Body of pancreas (tissue), 4 donors: ENCODE measurements around the gene TALDO1. TPM values are rescaled to one million over a fixed set of nuclear protein-coding genes. Genes with fewer than 3 reads are reported as not detected.

ENCODE experiments used
- ATAC-seq: fragments of 150-250 bp; one replicate; pipeline ENCODE4 v1.9.1; 2016
- DNase-seq, 4 donors: peaks; one replicate each; pipeline ENCODE4 v3.0.0-alpha.2; 2019
- H3K27ac ChIP-seq, 4 donors: fragments of 200-600 bp; sonication (generic); 1 replicate in 3 of 4; 2 replicates in 1 of 4; pipeline versions ENCODE4 v1.5.1 to v1.6.1; 2016 to 2019; ENCODE audit warnings: mild to moderate bottlenecking in 1 of 4, mixed read lengths in 1 of 4, moderate library complexity in 1 of 4
- H3K27me3 ChIP-seq, 2 donors: fragments of 200-600 bp; sonication (generic); one replicate each; pipeline ENCODE4 v1.6.0; 2016; ENCODE audit warnings: mild to moderate bottlenecking in 1 of 2
- H3K36me3 ChIP-seq, 2 donors: fragments of 200-600 bp; sonication (generic); replicated peaks in 1 of 2; 2 replicates each; pipeline ENCODE4 v1.5.1; 2016; ENCODE audit warnings: low read depth in 2 of 2; ENCODE audit not compliant: insufficient read depth in 1 of 2
- H3K4me1 ChIP-seq: fragments of 200-600 bp; sonication (generic); one replicate; pipeline ENCODE4 v1.6.0; 2016
- H3K4me3 ChIP-seq, 2 donors: fragments of 200-600 bp; sonication (generic); 1 replicate in 1 of 2; 2 replicates in 1 of 2; pipeline ENCODE4 v1.5.1; 2016 to 2019
- H3K9me3 ChIP-seq, 3 donors: fragments of 200-600 bp; sonication (generic); 1 replicate in 2 of 3; 2 replicates in 1 of 3; pipeline ENCODE4 v1.5.1; 2016
- CTCF ChIP-seq, 7 experiments: fragments of 450-650 bp in 4 of 7; fragments of 200-600 bp in 3 of 7; sonication (generic) in 3 of 7; IDR thresholded peaks; one replicate each; pipeline ENCODE4 v1.5.1; 2016 to 2019; ENCODE audit warnings: antibody characterized with exemption in 7 of 7
- POLR2A ChIP-seq, 3 donors: fragments of 450-650 bp; IDR thresholded peaks; one replicate each; pipeline ENCODE4 v1.6.1; 2016; ENCODE audit warnings: antibody characterized with exemption in 3 of 3, mild to moderate bottlenecking in 2 of 3
- WGBS, 2 donors: methylation state at CpG; one replicate each; pipeline ENCODE4 v1.1.5; 2017; 5-methylcytosine and 5-hydroxymethylcytosine counted together
- intact Hi-C: fragments of 100-400 bp; cut with DNase I; formaldehyde crosslinking; loops from one replicate; pipeline ENCODE4 v1.15.1; 2023
- total RNA-seq, 2 donors: library from RNA; depleted of rRNA; stranded (reverse); fragments of >200 nt; gene quantifications; one replicate each; pipeline ENCODE4 v1.1.0, GENCODE V29; 2016

TALDO1 gene
- total RNA-seq, 2 donors from 2014 or later = 78.9 to 119 TPM

- no peak for TF ChIP-seq CTCF (IDR thresholded peaks at IDR 0.05)
- Histone ChIP-seq H3K27ac (no peak overlapping the region), H3K9me3 (no peaks in the 10 kb centered on the region), H3K4me3 (no peak overlapping the region), H3K36me3 (no peaks in the 10 kb centered on the region), H3K4me1 (peaks cover 12% of the 10 kb centered on the region), H3K27me3 (no peaks in the 10 kb centered on the region)
- WGBS, 2 donors = 72 to 77% methylated on average over 11 to 20 of the region's 28 CpGs
- ATAC-seq = no peak
- no peak for DNase-seq
- intact Hi-C loops = loop anchor here (5.0 to 10.0 kb wide), 2 partner anchors 64 to 166 kb away; no protein-coding TSS in a partner anchor
Observed at GRCh38 chr11:721247-721740, 26.0 kb upstream of the TALDO1 start.

- no peak overlapping the region for H3K27ac ChIP-seq
- intact Hi-C loops = loop anchor here (5.0 to 10.0 kb wide), 2 partner anchors 65 to 167 kb away; no protein-coding TSS in a partner anchor
- DNase-seq (no peak), ATAC-seq (no peak)
- TF ChIP-seq POLR2A (IDR thresholded peaks at IDR 0.05) (no peak), CTCF (IDR thresholded peaks at IDR 0.05) (no peak)
- H3K36me3 ChIP-seq = no peaks in the 10 kb centered on the region
- no peaks in the 10 kb centered on the region for H3K27me3 ChIP-seq
- no peaks in the 10 kb centered on the region for H3K9me3 ChIP-seq
- 54 to 87% methylated on average over 3 to 27 of the region's 33 CpGs for WGBS, 2 donors
- no peak overlapping the region for H3K4me3 ChIP-seq
- H3K4me1 ChIP-seq = peaks cover 17% of the 10 kb centered on the region
Observed at GRCh38 chr11:721741-722345, 25.4 kb upstream of the TALDO1 start.

- 39 to 75% methylated on average over 2 to 20 of the region's 20 CpGs for WGBS, 2 donors
- intact Hi-C loops = loop anchor here (5.0 to 10.0 kb wide), 2 partner anchors 65 to 168 kb away; no protein-coding TSS in a partner anchor
- no peak for DNase-seq
- ATAC-seq = no peak
- no peak overlapping the region for H3K27ac ChIP-seq
- no peak overlapping the region for H3K4me3 ChIP-seq
- H3K36me3 ChIP-seq = no peaks in the 10 kb centered on the region
- H3K4me1 ChIP-seq = peaks cover 23% of the 10 kb centered on the region
- TF ChIP-seq CTCF (IDR thresholded peaks at IDR 0.05) (no peak), POLR2A (IDR thresholded peaks at IDR 0.05) (no peak)
- no peaks in the 10 kb centered on the region for H3K27me3 ChIP-seq
- no peaks in the 10 kb centered on the region for H3K9me3 ChIP-seq
Observed at GRCh38 chr11:722346-722811, 24.9 kb upstream of the TALDO1 start.

DNA sequence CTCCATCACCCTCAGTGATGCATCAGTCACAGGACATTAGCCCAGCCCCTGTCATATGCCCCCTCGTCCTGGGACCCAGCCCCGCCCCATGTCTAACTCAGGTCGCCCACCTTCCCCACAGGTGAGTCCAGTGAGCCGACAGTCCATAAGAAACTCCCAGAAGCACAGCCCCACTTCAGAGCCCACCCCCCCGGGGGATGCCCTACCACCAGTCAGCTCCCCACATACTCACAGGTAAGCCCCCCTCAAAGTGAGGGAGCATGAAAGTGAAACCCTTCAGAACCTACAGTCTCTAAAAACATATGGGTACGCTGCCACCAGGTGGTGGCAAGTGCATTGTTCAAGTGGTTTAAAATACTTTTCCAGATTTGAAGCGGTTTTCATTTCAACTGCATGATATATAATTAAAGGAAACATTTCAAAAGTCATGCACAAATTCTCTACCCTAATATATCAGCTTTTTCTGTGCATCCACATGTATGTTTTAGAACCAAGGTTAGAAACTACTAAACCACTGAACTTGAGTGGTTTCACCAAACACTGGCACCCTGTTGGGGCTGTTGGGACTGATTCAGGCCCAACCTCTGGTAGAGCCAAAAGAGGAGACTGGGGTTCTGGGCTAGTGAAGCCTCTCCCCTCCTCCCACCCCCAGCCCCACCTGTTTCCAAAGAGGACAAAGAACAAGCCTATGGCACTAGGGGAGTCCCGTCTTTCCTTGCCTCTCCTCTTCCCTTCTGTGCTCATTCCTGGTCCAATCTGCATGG is 24.0 kb upstream of the TALDO1 start:
- no peaks in the 10 kb centered on the region for H3K36me3 ChIP-seq
- peak in 3 of 4 donors; percentile 48 to 68 (median 62) for DNase-seq
- no peak overlapping the region for H3K27ac ChIP-seq
- no peaks in the 10 kb centered on the region for H3K27me3 ChIP-seq
- intact Hi-C loops = loop anchor here (5.0 to 10.0 kb wide), 2 partner anchors 66 to 169 kb away; no protein-coding TSS in a partner anchor
- no peak for ATAC-seq
- TF ChIP-seq POLR2A (IDR thresholded peaks at IDR 0.05) (no peak), CTCF (IDR thresholded peaks at IDR 0.05) (peak; percentile 13 to 74 (median 64))
- H3K4me3 ChIP-seq = no peak overlapping the region
- H3K9me3 ChIP-seq = no peaks in the 10 kb centered on the region
- H3K4me1 ChIP-seq = peaks cover 32% of the 10 kb centered on the region
- 31 to 52% methylated on average over 3 to 8 of the region's 8 CpGs for WGBS, 2 donors
